ENCODE results near the gene RDH5.

The RDH5 gene

GRCh38 chr12:55718015-55718414 lies 2.2 kb upstream of the RDH5 start:
- Histone ChIP-seq H3F3A (ENCODE audit: insufficient read depth) (no peaks in the 10 kb centered on the region), H3K9me2 (replicated peaks; ENCODE audit: insufficient read depth, low read length) (no peaks in the 10 kb centered on the region), H3K4me3 (ENCODE audit: insufficient read depth, low read length, poor library complexity, severe bottlenecking) (no peak overlapping the region), H4K20me1 (ENCODE audit: low read depth, low read length) (no peaks in the 10 kb centered on the region), H3K9ac (ENCODE audit: low read length) (no peak overlapping the region), H3K27ac (ENCODE audit: low read depth, low read length) (0 out of 2 replicates have a peak overlapping the region, but pooled peaks have one; percentile 85), H3K9me3 (ENCODE audit: insufficient read depth, low read length) (no peaks in the 10 kb centered on the region), H3K27me3 (ENCODE audit: low read length) (no peaks in the 10 kb centered on the region), H3K79me2 (ENCODE audit: insufficient read depth, low read length) (no peaks in the 10 kb centered on the region), H3K4me2 (ENCODE audit: low read depth, low read length, poor library complexity, severe bottlenecking) (peak overlapping the region; percentile 74), H3K36me3 (ENCODE audit: low read length) (no peaks in the 10 kb centered on the region), H2AFZ (ENCODE audit: low read depth, low read length, severe bottlenecking) (no peak overlapping the region)
- TF ChIP-seq, protein P1, sequence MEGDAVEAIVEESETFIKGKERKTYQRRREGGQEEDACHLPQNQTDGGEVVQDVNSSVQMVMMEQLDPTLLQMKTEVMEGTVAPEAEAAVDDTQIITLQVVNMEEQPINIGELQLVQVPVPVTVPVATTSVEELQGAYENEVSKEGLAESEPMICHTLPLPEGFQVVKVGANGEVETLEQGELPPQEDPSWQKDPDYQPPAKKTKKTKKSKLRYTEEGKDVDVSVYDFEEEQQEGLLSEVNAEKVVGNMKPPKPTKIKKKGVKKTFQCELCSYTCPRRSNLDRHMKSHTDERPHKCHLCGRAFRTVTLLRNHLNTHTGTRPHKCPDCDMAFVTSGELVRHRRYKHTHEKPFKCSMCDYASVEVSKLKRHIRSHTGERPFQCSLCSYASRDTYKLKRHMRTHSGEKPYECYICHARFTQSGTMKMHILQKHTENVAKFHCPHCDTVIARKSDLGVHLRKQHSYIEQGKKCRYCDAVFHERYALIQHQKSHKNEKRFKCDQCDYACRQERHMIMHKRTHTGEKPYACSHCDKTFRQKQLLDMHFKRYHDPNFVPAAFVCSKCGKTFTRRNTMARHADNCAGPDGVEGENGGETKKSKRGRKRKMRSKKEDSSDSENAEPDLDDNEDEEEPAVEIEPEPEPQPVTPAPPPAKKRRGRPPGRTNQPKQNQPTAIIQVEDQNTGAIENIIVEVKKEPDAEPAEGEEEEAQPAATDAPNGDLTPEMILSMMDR (IDR thresholded peaks at IDR 0.05; ENCODE audit: insufficient read depth, low read length, poor library complexity, severe bottlenecking): no peak
- no peak for TF ChIP-seq EZH2phosphoT487 (conservative IDR thresholded peaks at IDR 0.05; ENCODE audit: low read length)

DNA sequence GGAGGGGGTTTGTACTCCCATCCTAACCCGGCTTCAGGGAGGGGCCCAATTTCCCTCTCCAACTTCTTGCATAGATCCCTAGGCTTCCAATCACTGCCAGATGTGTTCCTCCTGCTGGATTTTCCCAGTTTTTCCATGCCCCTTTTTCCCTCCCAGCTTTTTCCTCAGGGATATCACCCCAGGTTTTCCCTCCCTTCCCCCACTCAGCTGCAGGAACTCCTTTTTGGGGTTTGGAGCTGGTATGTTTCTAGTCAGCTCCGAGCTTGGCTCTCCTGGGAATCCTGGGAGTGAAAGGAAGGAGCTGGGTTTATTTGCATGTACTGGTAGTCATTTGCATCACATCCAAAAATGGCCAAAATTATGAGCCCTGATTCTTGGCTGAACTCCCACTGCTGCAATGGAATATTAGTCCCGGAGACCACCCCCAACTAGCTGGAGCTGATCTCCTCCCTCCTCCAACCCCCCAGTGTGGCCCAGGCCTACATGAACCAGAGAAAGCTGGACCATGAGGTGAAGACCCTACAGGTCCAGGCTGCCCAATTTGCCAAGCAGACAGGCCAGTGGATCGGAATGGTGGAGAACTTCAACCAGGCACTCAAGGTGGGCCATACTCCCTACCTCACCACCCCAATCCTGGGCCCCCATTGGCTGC lies 1.4 kb upstream of the RDH5 start:
- H3K79me2 ChIP-seq (ENCODE audit: insufficient read depth, low read length): no peaks in the 10 kb centered on the region
- TF ChIP-seq, protein P1 (IDR thresholded peaks at IDR 0.05; ENCODE audit: insufficient read depth, low read length, poor library complexity, severe bottlenecking): no peak
- no peak for TF ChIP-seq EZH2phosphoT487 (conservative IDR thresholded peaks at IDR 0.05; ENCODE audit: low read length)
- H3K9ac ChIP-seq (ENCODE audit: low read length): no peak overlapping the region
- H3K9me3 ChIP-seq (ENCODE audit: insufficient read depth, low read length): no peaks in the 10 kb centered on the region
- no peaks in the 10 kb centered on the region for H4K20me1 ChIP-seq (ENCODE audit: low read depth, low read length)
- no peak overlapping the region for H3K4me2 ChIP-seq (ENCODE audit: low read depth, low read length, poor library complexity, severe bottlenecking)
- no peaks in the 10 kb centered on the region for H3K9me2 ChIP-seq (replicated peaks; ENCODE audit: insufficient read depth, low read length)
- H3K27ac ChIP-seq (ENCODE audit: low read depth, low read length): no peak overlapping the region
- no peaks in the 10 kb centered on the region for H3K27me3 ChIP-seq (ENCODE audit: low read length)
- H3K36me3 ChIP-seq (ENCODE audit: low read length): no peaks in the 10 kb centered on the region
- H2AFZ ChIP-seq (ENCODE audit: low read depth, low read length, severe bottlenecking): no peak overlapping the region
- H3K4me3 ChIP-seq (ENCODE audit: insufficient read depth, low read length, poor library complexity, severe bottlenecking): no peak overlapping the region
- H3F3A ChIP-seq (ENCODE audit: insufficient read depth): no peaks in the 10 kb centered on the region

DNA sequence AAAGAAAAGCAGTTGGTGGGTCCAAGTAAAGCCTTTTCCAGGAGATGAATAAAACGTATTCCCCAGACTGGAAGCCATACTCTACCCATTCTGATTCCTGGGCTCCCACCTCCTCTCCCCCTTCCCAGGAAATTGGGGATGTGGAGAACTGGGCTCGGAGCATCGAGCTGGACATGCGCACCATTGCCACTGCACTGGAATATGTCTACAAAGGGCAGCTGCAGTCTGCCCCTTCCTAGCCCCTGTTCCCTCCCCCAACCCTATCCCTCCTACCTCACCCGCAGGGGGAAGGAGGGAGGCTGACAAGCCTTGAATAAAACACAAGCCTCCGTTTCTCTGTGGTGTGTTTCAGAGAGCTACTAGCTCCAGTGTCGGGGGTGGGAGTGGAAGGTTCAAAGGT lies 822 bp upstream of the RDH5 start:
- no peaks in the 10 kb centered on the region for H3K9me2 ChIP-seq (replicated peaks; ENCODE audit: insufficient read depth, low read length)
- H2AFZ ChIP-seq (ENCODE audit: low read depth, low read length, severe bottlenecking): no peak overlapping the region
- H4K20me1 ChIP-seq (ENCODE audit: low read depth, low read length): no peaks in the 10 kb centered on the region
- H3K9ac ChIP-seq (ENCODE audit: low read length): no peak overlapping the region
- H3K36me3 ChIP-seq (ENCODE audit: low read length): no peaks in the 10 kb centered on the region
- no peaks in the 10 kb centered on the region for H3K79me2 ChIP-seq (ENCODE audit: insufficient read depth, low read length)
- H3K9me3 ChIP-seq (ENCODE audit: insufficient read depth, low read length): no peaks in the 10 kb centered on the region
- TF ChIP-seq, protein P1 (IDR thresholded peaks at IDR 0.05; ENCODE audit: insufficient read depth, low read length, poor library complexity, severe bottlenecking): no peak
- no peak for TF ChIP-seq EZH2phosphoT487 (conservative IDR thresholded peaks at IDR 0.05; ENCODE audit: low read length)
- H3K4me3 ChIP-seq (ENCODE audit: insufficient read depth, low read length, poor library complexity, severe bottlenecking): no peak overlapping the region
- no peaks in the 10 kb centered on the region for H3F3A ChIP-seq (ENCODE audit: insufficient read depth)
- H3K27ac ChIP-seq (ENCODE audit: low read depth, low read length): no peak overlapping the region
- H3K4me2 ChIP-seq (ENCODE audit: low read depth, low read length, poor library complexity, severe bottlenecking): no peak overlapping the region
- H3K27me3 ChIP-seq (ENCODE audit: low read length): no peaks in the 10 kb centered on the region

Data from SU-DHL-6 (cell line).